COLO668 (cell line): ENCODE data around the gene ANXA3.
A peak's percentile ranks its signal among the peaks of the same experiment; 100 is the strongest.
"Not testable (repeated sequence)": the region's sequence is repeated elsewhere in the genome, so short reads cannot be mapped to it uniquely, and the experiment has no call there.

Experiments used
- DNase-seq: peaks from one replicate; lab custom pipeline; 2025; ENCODE audit not compliant: unreplicated experiment; lab: John Stamatoyannopoulos, UW

The ANXA3 gene

DNA sequence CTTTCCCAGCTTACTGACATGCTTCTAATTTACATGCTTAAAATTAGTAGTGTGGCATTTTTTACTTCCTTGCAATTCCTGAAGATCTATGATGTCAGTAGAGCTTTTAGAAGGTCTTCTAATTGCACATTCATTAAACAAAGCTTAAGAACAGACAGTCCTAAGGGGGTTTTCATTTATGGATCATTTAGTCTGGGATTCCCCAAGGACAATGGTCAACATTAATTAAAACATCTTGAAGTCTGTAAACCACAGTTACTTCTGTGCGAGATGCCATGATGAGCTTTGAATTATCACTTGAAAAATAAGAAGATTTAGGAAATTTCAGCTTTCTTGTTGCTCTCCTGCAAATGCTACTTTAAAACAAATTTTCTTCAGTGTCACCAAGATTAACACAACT lies 20.2 kb downstream of the ANXA3 start:
- DNase-seq, result no peak

DNA sequence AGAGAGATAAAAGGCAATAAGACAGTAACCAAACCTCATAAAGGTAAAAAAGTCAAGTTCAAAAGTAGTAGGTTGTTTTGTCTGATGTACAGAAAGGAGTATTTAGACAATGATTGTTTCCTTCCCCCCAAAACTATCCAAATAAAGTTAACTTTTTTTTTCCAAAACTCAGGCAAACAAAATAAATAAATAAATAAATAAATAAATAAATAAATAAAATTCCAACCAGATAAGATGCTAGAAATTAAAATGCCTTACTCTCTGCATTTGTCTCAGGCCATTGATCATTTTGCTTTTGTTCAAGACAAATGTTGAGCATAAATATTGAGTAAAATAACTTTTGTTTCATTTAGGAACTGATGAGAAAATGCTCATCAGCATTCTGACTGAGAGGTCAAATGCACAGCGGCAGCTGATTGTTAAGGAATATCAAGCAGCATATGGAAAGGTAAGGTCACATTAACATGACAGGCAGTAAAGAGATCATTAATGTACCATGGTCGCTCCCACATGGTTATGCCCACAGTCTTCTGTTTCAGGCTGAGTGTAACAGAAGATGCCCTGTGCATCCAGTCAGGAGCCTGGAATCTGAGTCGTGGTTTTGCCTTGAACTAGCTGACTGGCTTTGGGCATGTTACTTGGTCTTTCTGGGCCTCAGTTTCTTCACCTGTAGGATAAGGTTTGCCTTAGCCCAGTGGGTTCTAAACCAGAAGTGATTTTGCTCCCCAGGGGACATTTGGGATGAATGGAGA lies 27.3 kb downstream of the ANXA3 start:
- no peak for DNase-seq

DNA sequence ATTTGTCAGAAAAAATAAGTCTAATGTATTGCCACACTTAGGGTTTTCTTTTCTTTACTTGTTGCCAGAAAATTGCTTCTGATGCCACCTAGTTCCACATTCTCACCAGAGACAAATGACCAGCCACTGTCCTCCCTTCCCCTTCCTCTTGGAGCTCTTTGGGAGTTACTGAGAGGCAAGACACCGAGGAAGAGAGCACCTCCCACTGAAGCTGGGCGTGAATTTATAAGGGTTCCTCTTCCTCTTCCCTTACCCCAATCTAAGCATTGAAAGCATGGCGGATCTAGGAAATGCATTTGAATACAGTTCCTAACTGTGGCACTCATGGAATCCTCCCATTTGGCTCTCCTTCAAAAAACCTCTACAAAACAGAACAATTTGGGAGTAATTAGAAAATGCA lies 30.0 kb downstream of the ANXA3 start:
- no peak for DNase-seq

DNA sequence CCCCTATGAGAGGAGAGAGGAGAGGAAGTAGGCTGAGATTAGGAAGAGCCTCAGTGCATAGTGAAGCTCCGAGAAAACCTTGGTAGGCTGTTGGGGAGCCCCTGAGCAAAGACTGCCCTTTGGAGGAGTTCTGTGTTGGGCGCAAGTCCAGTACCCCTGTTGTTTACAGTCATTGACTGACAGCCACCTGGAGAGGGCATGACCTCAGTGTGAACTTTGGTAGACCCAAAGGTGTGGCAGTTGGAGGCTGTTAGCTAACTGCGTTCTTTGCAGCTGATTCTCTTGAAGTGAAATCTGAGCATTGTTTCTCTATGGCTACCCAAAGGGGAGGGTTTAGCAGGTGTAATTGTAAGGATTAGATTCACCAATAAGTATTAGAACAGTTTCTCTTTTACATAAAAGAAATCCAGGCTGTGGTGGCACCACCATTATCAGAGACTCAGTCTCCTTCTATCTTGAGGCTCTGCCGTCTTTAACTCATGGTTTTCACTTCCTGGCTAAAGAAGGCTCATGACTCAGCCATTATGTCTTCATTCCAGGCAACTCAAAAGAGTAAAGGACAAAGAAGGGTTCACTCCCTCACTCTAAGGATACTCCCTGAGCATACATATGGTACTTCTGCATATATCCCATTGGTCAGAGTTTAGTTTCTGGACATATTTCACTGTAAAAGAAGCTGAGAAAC lies 33.4 kb downstream of the ANXA3 start:
- no peak for DNase-seq

DNA sequence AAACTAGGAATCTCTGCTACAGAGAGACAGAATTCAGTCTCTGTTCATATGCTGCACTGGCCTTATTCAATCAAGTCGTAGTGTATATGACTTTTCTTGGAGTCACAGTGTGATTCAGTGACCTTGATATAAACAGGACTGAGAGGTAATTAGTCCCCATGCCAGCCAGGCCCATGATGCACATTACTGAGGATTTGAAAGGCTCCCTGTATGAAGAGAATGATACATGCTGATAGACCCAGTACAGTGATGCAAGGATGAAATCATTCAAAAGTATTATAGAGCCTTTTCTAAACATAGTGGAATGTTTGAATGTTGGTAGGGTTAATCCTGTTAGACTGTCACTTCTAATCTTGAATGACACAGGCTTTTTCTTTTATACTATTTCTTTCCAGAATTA lies 34.1 kb downstream of the ANXA3 start:
- no peak for DNase-seq

- DNase-seq, result no peak
Observed at GRCh38 chr4:78588894-78589545, 37.5 kb downstream of the ANXA3 start.

DNA sequence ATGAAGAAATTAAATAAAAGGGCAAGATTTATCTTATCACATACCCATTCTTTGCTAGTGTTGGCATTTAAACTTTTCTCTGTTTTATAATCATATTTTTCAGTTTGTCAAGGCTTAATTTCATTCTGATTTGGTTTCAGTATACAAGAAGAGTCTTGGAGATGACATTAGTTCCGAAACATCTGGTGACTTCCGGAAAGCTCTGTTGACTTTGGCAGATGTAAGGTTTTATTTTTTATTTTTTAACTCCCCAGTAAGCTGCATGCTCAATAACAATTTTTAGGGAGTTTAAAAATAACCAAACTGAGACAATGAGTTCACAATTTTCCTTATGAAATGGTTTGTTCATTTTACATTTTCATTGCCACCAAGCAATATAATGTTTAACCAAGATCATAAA lies 39.8 kb downstream of the ANXA3 start:
- DNase-seq, result no peak

- peak; percentile 8 for DNase-seq
Observed at GRCh38 chr4:78592088-78592783, 40.7 kb downstream of the ANXA3 start.

DNA sequence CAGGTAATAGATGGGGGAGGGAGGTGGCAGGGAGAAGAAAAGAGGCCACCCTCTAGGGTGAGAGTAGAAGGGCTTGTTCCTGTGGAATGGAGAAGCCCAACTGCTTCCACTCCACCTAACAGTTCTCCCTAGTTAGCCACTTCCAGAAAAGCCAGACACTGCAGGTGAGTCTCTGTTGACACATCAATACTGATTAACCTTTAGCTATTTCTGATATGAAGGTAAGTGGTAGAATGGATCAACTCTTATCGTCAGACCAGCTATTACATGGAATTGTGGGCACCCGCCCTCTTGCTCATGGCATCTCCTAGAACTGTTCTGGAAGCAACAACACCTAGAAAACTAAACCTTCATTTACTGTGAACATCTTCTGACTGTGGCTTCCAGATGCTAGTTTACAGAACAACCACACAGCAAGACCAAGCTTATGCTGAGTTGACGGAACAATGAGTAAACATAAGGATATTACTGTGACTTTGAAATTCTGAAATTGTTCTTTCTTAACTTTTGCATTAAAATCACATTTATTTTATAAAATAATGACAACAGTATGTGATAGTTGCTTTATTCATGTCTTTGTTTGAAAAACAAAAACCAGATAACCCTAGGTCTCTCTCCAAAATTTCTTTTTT lies 44.7 kb downstream of the ANXA3 start:
- no peak for DNase-seq

- not testable (repeated sequence) for DNase-seq
Observed at GRCh38 chr4:78598431-78598830, 46.9 kb downstream of the ANXA3 start.

DNA sequence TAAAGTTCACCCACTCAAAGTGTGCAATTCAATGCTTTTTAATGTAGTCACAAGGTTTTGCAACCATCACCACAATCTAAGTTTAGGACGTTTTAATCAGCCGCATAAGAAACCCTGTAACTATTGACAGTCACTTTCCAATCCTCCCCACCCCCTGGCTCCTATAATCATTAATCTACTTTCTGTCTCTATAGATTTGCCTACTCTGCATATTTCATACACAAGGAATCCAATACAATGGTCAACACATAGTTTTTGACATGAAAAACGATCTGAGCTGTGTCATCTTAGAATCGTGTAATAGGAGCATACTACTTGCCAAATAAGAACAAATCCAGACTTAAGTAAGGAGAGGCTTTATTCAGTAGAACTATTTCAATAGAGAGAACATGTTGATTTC lies 47.6 kb downstream of the ANXA3 start:
- no peak for DNase-seq

DNA sequence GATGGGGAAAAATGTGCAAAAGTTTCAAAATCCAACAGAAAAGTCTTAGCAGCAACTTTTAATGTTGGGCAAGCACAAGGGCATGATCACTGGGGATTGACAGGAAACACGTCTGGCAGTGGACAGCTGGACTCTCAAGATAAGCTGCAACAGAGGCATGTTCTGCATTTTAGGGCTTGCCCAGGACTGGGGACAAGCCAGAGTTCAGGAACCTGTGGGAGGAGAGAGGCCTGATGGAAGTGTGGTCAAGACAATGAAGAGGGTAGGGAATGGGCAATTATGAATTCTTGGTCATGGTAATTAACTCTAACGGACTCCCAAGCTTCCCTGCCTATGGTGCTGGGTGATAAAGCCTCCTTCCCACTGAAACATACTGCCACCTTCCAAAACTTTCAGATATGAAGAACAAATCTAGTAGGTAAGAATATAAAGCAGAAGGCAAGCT lies 48.4 kb downstream of the ANXA3 start:
- no peak for DNase-seq

DNA sequence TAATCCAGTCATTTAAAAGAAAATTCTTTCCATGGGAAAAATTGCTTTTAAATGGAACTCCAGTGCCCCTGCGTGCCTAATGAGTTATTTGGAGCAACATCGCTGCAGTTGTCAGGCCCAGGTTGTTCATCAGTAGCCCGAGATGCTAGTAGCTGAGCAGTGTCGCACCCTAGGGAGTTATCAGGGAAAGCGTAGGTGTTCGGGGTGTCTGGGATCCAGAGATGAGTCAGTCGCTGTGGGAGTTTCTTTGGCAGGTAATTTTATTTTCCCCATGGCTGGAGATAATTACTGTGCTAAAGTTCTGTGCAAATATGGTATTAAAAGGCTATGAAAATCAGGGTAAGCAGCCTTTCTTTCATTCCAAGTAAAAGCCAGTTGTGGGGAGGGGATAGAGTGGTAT lies 49.4 kb downstream of the ANXA3 start:
- no peak for DNase-seq

DNA sequence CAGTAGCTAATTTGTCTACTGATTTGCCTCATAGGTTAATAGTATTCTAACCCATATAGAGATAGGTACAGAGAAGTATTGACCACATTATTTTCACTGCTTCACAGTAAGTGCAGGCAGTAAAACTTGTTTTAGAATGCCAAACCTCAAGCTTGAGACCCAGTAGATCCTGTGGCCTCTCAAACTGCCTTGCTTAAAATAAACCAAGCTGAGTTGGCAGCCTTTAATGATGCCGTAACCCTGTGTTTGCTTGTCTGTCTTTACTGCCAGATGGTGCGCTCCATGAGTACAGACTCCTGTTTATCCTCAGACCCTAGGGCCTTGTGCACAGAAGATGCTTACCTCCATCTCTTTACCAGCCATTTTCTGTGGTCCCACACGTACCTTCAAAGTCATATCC lies 50.8 kb downstream of the ANXA3 start:
- no peak for DNase-seq

DNA sequence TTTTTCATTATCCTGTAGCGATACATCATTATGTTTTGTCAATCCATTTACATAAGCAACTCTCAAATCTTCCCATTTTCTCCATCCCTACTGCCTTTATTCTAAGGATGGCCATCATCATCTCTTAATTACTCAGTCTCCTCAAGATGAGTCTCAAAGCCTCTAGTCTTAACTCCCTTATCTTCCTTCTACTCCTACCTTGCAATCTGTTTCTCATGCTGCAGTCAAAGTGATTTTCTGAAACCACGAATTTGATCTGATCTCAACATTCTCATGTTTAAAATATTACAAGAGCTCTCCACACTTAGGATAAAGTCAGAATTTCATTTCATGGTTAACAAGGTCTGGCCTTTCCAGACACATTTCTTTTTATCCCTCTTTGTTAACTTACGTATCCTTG lies 51.8 kb downstream of the ANXA3 start:
- no peak for DNase-seq

GRCh38 chr4:78604988-78605387 lies 53.4 kb downstream of the ANXA3 start:
- DNase-seq, result no peak

- no peak for DNase-seq
Observed at GRCh38 chr4:78606035-78606434, 54.5 kb downstream of the ANXA3 start.

GRCh38 chr4:78606530-78607095 lies 55.0 kb downstream of the ANXA3 start:
- no peak for DNase-seq

GRCh38 chr4:78608684-78609083 lies 57.1 kb downstream of the ANXA3 start:
- no peak for DNase-seq

DNA sequence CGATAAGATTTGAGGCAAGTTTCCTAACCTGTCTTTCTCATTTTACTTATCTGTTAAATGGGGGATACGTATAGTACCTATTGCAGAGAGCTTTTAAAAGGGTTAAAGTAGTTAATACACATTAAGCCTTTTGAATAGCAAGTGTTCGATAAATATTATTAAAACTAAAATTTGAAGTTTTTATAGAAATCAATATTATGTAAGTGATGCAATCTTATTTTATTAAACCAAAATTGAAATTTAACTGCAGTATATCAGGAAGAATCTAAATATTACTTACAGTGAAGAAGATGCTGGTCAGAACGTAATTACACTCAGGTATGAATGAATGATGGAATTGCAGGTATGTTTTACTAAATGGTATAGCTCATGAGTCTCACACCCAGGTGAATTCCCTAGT lies 58.0 kb downstream of the ANXA3 start:
- no peak for DNase-seq
